Caco-2 (cell line): ENCODE results near the gene SLC39A11. TPM values are rescaled to one million over a fixed set of nuclear protein-coding genes. Genes with fewer than 3 reads are reported as not detected.

Experiments used
- BruUV-seq: library from RNA; stranded (reverse); fragments of 400-500 nt; replicated peaks from 2 replicates; lab custom pipeline; 2021; lab: Mats Ljungman, UMichigan
- CTCF ChIA-PET: fragments of 300-600 bp; sonication (Branson Sonifier 250); formaldehyde crosslinking; loops from one replicate; lab custom pipeline; 2022; ENCODE audit warnings: antibody characterized with exemption; lab: Charles Lee
- POLR2A ChIA-PET: fragments of 300-600 bp; sonication (Branson Sonifier 250); formaldehyde crosslinking; loops from one replicate; lab custom pipeline; 2022; ENCODE audit warnings: antibody characterized with exemption; lab: Charles Lee
- DNase-seq, 2 experiments: peaks; one replicate each; pipeline versions ENCODE4 v3.0.0 to v3.0.0-alpha.2; 2020 to 2022
- H3K27me3 ChIP-seq: replicated peaks from 2 replicates; pipeline ENCODE4 v1.6.0; 2011; ENCODE audit warnings: low read length; ENCODE audit not compliant: control insufficient read depth, insufficient read depth
- H3K36me3 ChIP-seq: 2 replicates; pipeline ENCODE4 v1.5.1; 2011; ENCODE audit warnings: low read length; ENCODE audit not compliant: control insufficient read depth, insufficient read depth
- H3K4me1 ChIP-seq: fragments of 250-450 bp; sonication (Bioruptor Pico); 2 replicates; pipeline ENCODE4 v1.5.1; 2020; ENCODE audit warnings: mild to moderate bottlenecking
- H3K4me3 ChIP-seq: 2 replicates; pipeline ENCODE4 v1.5.1; 2011; ENCODE audit warnings: low read depth, mild to moderate bottlenecking, control low read depth, low read length
- H3K9me3 ChIP-seq: fragments of 250-450 bp; sonication (Bioruptor Pico); 2 replicates; pipeline ENCODE4 v1.5.1; 2020; ENCODE audit warnings: mild to moderate bottlenecking, moderate library complexity
- H3K27ac Mint-ChIP-seq: one replicate; pipeline ENCODE4 v1.8.0; 2022; ENCODE audit warnings: mixed read lengths; ENCODE audit not compliant: unreplicated experiment
- H3K27me3 Mint-ChIP-seq: one replicate; pipeline ENCODE4 v1.8.0; 2022; ENCODE audit warnings: mixed read lengths; ENCODE audit not compliant: insufficient read depth, unreplicated experiment
- H3K36me3 Mint-ChIP-seq: one replicate; pipeline ENCODE4 v1.8.0; 2022; ENCODE audit warnings: mild to moderate bottlenecking, mixed read lengths; ENCODE audit not compliant: insufficient read depth, unreplicated experiment
- H3K4me1 Mint-ChIP-seq: one replicate; pipeline ENCODE4 v1.8.0; 2022; ENCODE audit warnings: low read depth, mixed read lengths; ENCODE audit not compliant: unreplicated experiment
- H3K4me3 Mint-ChIP-seq: one replicate; pipeline ENCODE4 v1.8.0; 2022; ENCODE audit warnings: mild to moderate bottlenecking, moderate library complexity, mixed read lengths; ENCODE audit not compliant: unreplicated experiment
- H3K9me3 Mint-ChIP-seq: one replicate; pipeline ENCODE4 v1.8.0; 2022; ENCODE audit warnings: mixed read lengths; ENCODE audit not compliant: unreplicated experiment
- CTCF ChIP-seq, 2 experiments: fragments of 200-600 bp in 1 of 2; IDR thresholded peaks; 1 replicate in 1 of 2; 2 replicates in 1 of 2; pipeline versions ENCODE4 v1.5.1 to v1.8.0; 2011 to 2022; ENCODE audit warnings: antibody characterized with exemption in 1 of 2, control low read depth in 1 of 2, inconsistent platforms in 1 of 2, low read depth in 1 of 2, low read length in 1 of 2, mild to moderate bottlenecking in 1 of 2, moderate library complexity in 1 of 2; ENCODE audit not compliant: insufficient read depth in 1 of 2, severe bottlenecking in 1 of 2, unreplicated experiment in 1 of 2
- intact Hi-C: fragments of 100-400 bp; cut with micrococcal nuclease; formaldehyde crosslinking; loops from one replicate; pipeline ENCODE4 v1.10.0; 2022; ENCODE audit not compliant: unreplicated experiment
- total RNA-seq: library from RNA; stranded (reverse); gene quantifications from 2 replicates; pipeline ENCODE4 v1.2.3, GENCODE V29; 2022

Gene SLC39A11
- total RNA-seq, 1 experiment from 2014 or later: 26.4 TPM

- Mint-ChIP-seq H3K4me1 (no peaks in the 10 kb centered on the region), H3K36me3 (no peaks in the 10 kb centered on the region), H3K9me3 (peaks cover 20% of the 10 kb centered on the region), H3K27me3 (no peaks in the 10 kb centered on the region), H3K4me3 (no peak overlapping the region), H3K27ac (no peak overlapping the region)
- no peak for DNase-seq
- Histone ChIP-seq H3K36me3 (no peaks in the 10 kb centered on the region), H3K9me3 (no peaks in the 10 kb centered on the region), H3K4me1 (0 out of 2 replicates have a peak, but pooled peaks cover 3% of the 10 kb centered on the region), H3K4me3 (no peak overlapping the region), H3K27me3 (no peaks in the 10 kb centered on the region)
- no peak for TF ChIP-seq CTCF (IDR thresholded peaks at IDR 0.05; ENCODE audit: insufficient read depth in 1 of 2, low read depth in 1 of 2, low read length in 1 of 2, severe bottlenecking in 1 of 2, unreplicated experiment in 1 of 2)
- ChIA-PET CTCF (no interaction called here), POLR2A (no interaction called here)
- no TSS peak for BruUV-seq
- intact Hi-C loops: no loop called here
Observed at GRCh38 chr17:73017658-73018057, 74.8 kb downstream of the SLC39A11 start.

DNA sequence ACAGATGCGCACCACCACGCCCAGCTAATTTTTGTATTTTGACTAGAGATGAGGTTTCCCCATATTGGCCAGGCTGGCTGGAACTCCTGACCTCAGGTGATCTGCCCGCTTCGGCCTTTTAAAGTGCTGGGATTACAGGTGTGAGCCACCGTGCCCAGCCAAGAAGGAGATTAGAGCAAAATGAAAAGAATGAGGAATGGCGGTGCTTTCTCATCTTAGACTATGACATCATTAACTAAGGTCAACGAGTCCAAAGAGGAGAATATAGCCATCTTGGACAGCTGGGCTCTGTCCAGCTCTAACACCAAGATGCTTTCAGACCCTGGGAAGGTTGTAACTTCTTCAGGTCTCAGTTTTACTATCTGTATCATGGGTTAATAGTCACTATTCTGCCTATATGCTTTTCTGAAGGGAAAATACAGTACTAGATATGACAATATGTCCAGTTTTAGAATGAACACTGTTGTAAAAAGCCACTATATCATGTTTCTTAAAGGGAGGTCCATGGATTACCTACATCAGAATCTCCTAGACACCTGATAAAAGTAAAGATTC is 76.7 kb downstream of the SLC39A11 start:
- H3K4me3 Mint-ChIP-seq: no peak overlapping the region
- H3K4me3 ChIP-seq: no peak overlapping the region
- no peaks in the 10 kb centered on the region for H3K27me3 ChIP-seq
- H3K4me1 Mint-ChIP-seq: peaks cover 5% of the 10 kb centered on the region
- intact Hi-C loops: no loop called here
- BruUV-seq: no TSS peak
- no peaks in the 10 kb centered on the region for H3K36me3 ChIP-seq
- H3K36me3 Mint-ChIP-seq: no peaks in the 10 kb centered on the region
- no peaks in the 10 kb centered on the region for H3K27me3 Mint-ChIP-seq
- no peak overlapping the region for H3K27ac Mint-ChIP-seq
- no peak for DNase-seq
- CTCF ChIA-PET: no interaction called here
- 0 out of 2 replicates have a peak, but pooled peaks cover 6% of the 10 kb centered on the region for H3K4me1 ChIP-seq
- no peak for TF ChIP-seq CTCF (IDR thresholded peaks at IDR 0.05; ENCODE audit: insufficient read depth in 1 of 2, low read depth in 1 of 2, low read length in 1 of 2, severe bottlenecking in 1 of 2, unreplicated experiment in 1 of 2)
- POLR2A ChIA-PET: no interaction called here
- peaks cover 20% of the 10 kb centered on the region for H3K9me3 Mint-ChIP-seq
- no peaks in the 10 kb centered on the region for H3K9me3 ChIP-seq

DNA sequence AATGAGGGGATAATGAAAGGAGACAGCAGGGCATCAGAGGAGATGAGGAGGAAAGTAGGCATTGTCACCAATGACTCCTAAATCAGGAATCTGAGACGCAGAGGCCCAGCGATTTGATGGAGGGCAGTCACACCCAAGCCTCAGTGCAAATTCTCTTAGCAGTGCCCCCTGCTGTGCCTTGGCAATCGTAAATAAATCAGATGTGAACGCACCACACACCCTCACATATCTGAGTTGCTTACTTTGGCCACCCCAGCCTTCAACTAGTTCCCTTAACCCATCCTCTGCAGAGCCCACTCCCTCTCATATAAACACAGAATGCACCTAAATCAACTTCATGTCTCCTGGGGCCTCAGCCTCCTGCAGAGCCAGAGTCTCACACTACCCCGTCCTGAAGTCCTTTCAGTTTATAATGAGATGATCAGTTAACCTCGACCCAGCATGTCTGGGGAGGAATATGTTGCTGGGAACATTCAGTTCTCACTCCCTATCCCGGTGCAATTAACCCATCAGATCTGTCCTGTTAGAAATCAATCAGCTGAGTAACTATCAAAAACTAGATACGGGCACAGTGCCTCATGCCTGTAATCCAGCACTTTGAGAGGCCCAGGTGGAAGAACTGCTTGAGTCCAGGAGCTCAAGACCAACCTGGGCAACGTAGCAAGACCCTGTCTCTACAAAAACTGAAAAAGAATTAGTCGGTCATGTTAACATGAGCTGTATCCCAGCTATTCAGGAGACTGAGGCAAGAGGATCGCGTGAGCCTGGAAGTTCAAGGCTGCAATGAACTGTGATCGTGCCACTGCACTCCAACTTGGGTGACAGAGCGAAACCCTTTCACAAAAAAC is 78.4 kb downstream of the SLC39A11 start:
- no peak overlapping the region for H3K4me3 ChIP-seq
- H3K27ac Mint-ChIP-seq: no peak overlapping the region
- no peak overlapping the region for H3K4me3 Mint-ChIP-seq
- peaks cover 7% of the 10 kb centered on the region for H3K4me1 Mint-ChIP-seq
- H3K36me3 Mint-ChIP-seq: no peaks in the 10 kb centered on the region
- no peak for DNase-seq
- no peaks in the 10 kb centered on the region for H3K9me3 ChIP-seq
- intact Hi-C loops: no loop called here
- 0 out of 2 replicates have a peak, but pooled peaks cover 11% of the 10 kb centered on the region for H3K4me1 ChIP-seq
- H3K27me3 Mint-ChIP-seq: no peaks in the 10 kb centered on the region
- ChIA-PET POLR2A (no interaction called here), CTCF (no interaction called here)
- H3K36me3 ChIP-seq: no peaks in the 10 kb centered on the region
- TF ChIP-seq CTCF (IDR thresholded peaks at IDR 0.05; ENCODE audit: insufficient read depth in 1 of 2, low read depth in 1 of 2, low read length in 1 of 2, severe bottlenecking in 1 of 2, unreplicated experiment in 1 of 2): no peak
- BruUV-seq: no TSS peak
- peaks cover 9% of the 10 kb centered on the region for H3K9me3 Mint-ChIP-seq
- no peaks in the 10 kb centered on the region for H3K27me3 ChIP-seq
